WTC11 (cell line): ENCODE data around the gene MACROD2. TPM values are rescaled to one million over a fixed set of nuclear protein-coding genes. Genes with fewer than 3 reads are reported as not detected.

ENCODE experiments used
- ATAC-seq: fragments of 200-7000 bp; cut with Tn5 transposase; 2 replicates; pipeline ENCODE4 v1.10.0; 2021; ENCODE audit warnings: mild to moderate bottlenecking, moderate library complexity
- CTCF ChIA-PET: fragments of 300-600 bp; sonication (Branson Sonifier 250); formaldehyde crosslinking; loops from one replicate; lab custom pipeline; 2021; ENCODE audit warnings: antibody characterized with exemption; lab: Charles Lee
- POLR2A ChIA-PET: fragments of 350-600 bp; sonication (Branson Sonifier 250); formaldehyde crosslinking; loops from one replicate; lab custom pipeline; 2021; ENCODE audit warnings: antibody characterized with exemption; lab: Charles Lee
- DNase-seq: peaks from one replicate; pipeline ENCODE4 v3.0.0; 2021; ENCODE audit warnings: low spot score
- H3K27ac Mint-ChIP-seq: 2 replicates; pipeline ENCODE4 v1.8.0; 2021; ENCODE audit warnings: mixed read lengths
- H3K27me3 Mint-ChIP-seq: 2 replicates; pipeline ENCODE4 v1.8.0; 2021; ENCODE audit warnings: low read depth, mild to moderate bottlenecking, moderate library complexity, mixed read lengths
- H3K36me3 Mint-ChIP-seq: 2 replicates; pipeline ENCODE4 v1.8.0; 2021; ENCODE audit warnings: mixed read lengths
- H3K4me1 Mint-ChIP-seq: 2 replicates; pipeline ENCODE4 v1.8.0; 2022; ENCODE audit warnings: mixed read lengths
- H3K4me3 Mint-ChIP-seq: 2 replicates; pipeline ENCODE4 v1.8.0; 2021; ENCODE audit warnings: mild to moderate bottlenecking, moderate library complexity, mixed read lengths
- H3K9me3 Mint-ChIP-seq: 2 replicates; pipeline ENCODE4 v1.8.0; 2021; ENCODE audit warnings: mixed read lengths
- EMX1 ChIP-seq: fragments of 250-450 bp; sonication (Bioruptor Pico); IDR thresholded peaks from 2 replicates; pipeline ENCODE4 v1.8.0; 2021; ENCODE audit warnings: mild to moderate bottlenecking
- FOXK1 ChIP-seq: sonication (generic); formaldehyde crosslinking; IDR thresholded peaks from 2 replicates; pipeline ENCODE4 v1.8.0; 2022; ENCODE audit warnings: mild to moderate bottlenecking, moderate library complexity, missing genetic modification reagents
- FOXP1 ChIP-seq: sonication (generic); formaldehyde crosslinking; IDR thresholded peaks from 2 replicates; pipeline ENCODE4 v1.8.0; 2022; ENCODE audit warnings: missing genetic modification reagents, mild to moderate bottlenecking, moderate library complexity, borderline replicate concordance
- HMGA2 ChIP-seq: fragments of 250-450 bp; sonication (Bioruptor Pico); IDR thresholded peaks from 2 replicates; pipeline ENCODE4 v1.4.0; 2021; ENCODE audit warnings: mild to moderate bottlenecking, moderate library complexity
- JUN ChIP-seq: sonication (generic); formaldehyde crosslinking; IDR thresholded peaks from 2 replicates; pipeline ENCODE4 v1.8.0; 2023; ENCODE audit warnings: mild to moderate bottlenecking, missing genetic modification reagents
- NFATC4 ChIP-seq: fragments of 250-450 bp; sonication (Bioruptor Pico); IDR thresholded peaks from 2 replicates; pipeline ENCODE4 v1.9.0; 2021; ENCODE audit warnings: mild to moderate bottlenecking
- NR3C1 ChIP-seq: sonication (generic); formaldehyde crosslinking; conservative IDR thresholded peaks from 2 replicates; pipeline ENCODE4 v1.8.1; 2023; ENCODE audit warnings: low read depth, mild to moderate bottlenecking, missing genetic modification reagents
- RORB ChIP-seq: fragments of 250-450 bp; sonication (Bioruptor Pico); IDR thresholded peaks from 2 replicates; pipeline ENCODE4 v1.9.0; 2021; ENCODE audit warnings: mild to moderate bottlenecking
- SMAD4 ChIP-seq: sonication (generic); formaldehyde crosslinking; IDR thresholded peaks from 2 replicates; pipeline ENCODE4 v1.8.0; 2022; ENCODE audit warnings: mild to moderate bottlenecking, missing genetic modification reagents
- SP1 ChIP-seq: sonication (generic); formaldehyde crosslinking; conservative IDR thresholded peaks from 2 replicates; pipeline ENCODE4 v1.8.1; 2022; ENCODE audit warnings: missing genetic modification reagents
- TEAD4 ChIP-seq: sonication (generic); formaldehyde crosslinking; IDR thresholded peaks from 2 replicates; pipeline ENCODE4 v1.8.0; 2022; ENCODE audit warnings: mild to moderate bottlenecking, missing genetic modification reagents
- ZBTB21 ChIP-seq: sonication (generic); formaldehyde crosslinking; IDR thresholded peaks from 2 replicates; pipeline ENCODE4 v1.8.1; 2023; ENCODE audit warnings: mild to moderate bottlenecking, missing genetic modification reagents, borderline replicate concordance
- ZNF121 ChIP-seq: sonication (generic); formaldehyde crosslinking; IDR thresholded peaks from 2 replicates; pipeline ENCODE4 v1.8.0; 2023; ENCODE audit warnings: missing genetic modification reagents
- ZNF263 ChIP-seq: sonication (generic); formaldehyde crosslinking; IDR thresholded peaks from 2 replicates; pipeline ENCODE4 v1.8.1; 2022; ENCODE audit warnings: low read depth, mild to moderate bottlenecking, moderate library complexity, missing genetic modification reagents
- ZNF317 ChIP-seq: sonication (generic); formaldehyde crosslinking; IDR thresholded peaks from 2 replicates; pipeline ENCODE4 v1.8.1; 2023; ENCODE audit warnings: low read depth, mild to moderate bottlenecking, moderate library complexity, missing genetic modification reagents, borderline replicate concordance
- ZNF671 ChIP-seq: fragments of 250-450 bp; sonication (Bioruptor Pico); IDR thresholded peaks from 2 replicates; pipeline ENCODE4 v1.8.0; 2021; ENCODE audit warnings: mild to moderate bottlenecking
- total RNA-seq: library from RNA; stranded (reverse); gene quantifications from 3 replicates; pipeline ENCODE4 v1.2.3, GENCODE V29; 2021
- TF ChIP-seq, protein P1 (sequence below): sonication (generic); formaldehyde crosslinking; conservative IDR thresholded peaks from 2 replicates; pipeline ENCODE4 v1.8.1; 2023; ENCODE audit warnings: mild to moderate bottlenecking, low read depth, missing genetic modification reagents, moderate library complexity
- TF ChIP-seq, protein P2 (sequence below): sonication (generic); formaldehyde crosslinking; IDR thresholded peaks from 2 replicates; pipeline ENCODE4 v1.8.1; 2023; ENCODE audit warnings: mild to moderate bottlenecking, missing genetic modification reagents
- TF ChIP-seq, protein P3 (sequence below): fragments of 200-600 bp; IDR thresholded peaks from 2 replicates; pipeline ENCODE4 v1.8.0; 2022; ENCODE audit warnings: antibody characterized with exemption
- TF ChIP-seq, protein P4 (sequence below): sonication (generic); formaldehyde crosslinking; IDR thresholded peaks from 2 replicates; pipeline ENCODE4 v1.8.0; 2022; ENCODE audit warnings: mild to moderate bottlenecking, missing genetic modification reagents
- TF ChIP-seq, protein P5 (sequence below): fragments of 250-450 bp; sonication (Bioruptor Pico); IDR thresholded peaks from 2 replicates; pipeline ENCODE4 v2.1.2; 2022; ENCODE audit warnings: mild to moderate bottlenecking, moderate library complexity
- TF ChIP-seq, protein P6 (sequence below): sonication (generic); formaldehyde crosslinking; IDR thresholded peaks from 2 replicates; pipeline ENCODE4 v1.8.0; 2023; ENCODE audit warnings: mild to moderate bottlenecking, missing genetic modification reagents

MACROD2 gene
- total RNA-seq, 1 experiment from 2014 or later, result 4.1 TPM

DNA sequence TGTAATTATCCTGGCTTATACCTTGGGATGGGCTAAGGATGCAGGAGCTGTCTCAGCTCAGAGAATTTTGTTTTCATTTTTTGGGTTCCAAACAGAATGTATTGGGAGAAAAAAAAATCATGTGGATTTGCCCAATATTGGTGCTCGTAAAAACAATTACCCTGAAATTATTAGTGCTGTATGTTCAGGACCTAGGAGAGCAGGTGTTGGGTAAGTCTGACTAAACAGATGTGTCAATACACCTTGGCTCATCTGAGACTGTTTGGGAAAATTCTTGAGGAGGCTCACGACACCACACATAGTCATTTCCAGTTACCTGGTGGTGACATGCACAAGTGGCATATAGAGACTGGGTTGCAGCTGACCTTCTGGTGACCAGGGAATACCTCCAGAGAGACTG is 1144.2 kb downstream of the MACROD2 start:
- H3K36me3 Mint-ChIP-seq, result no peaks in the 10 kb centered on the region
- ATAC-seq (no peak), DNase-seq (no peak)
- no peak overlapping the region for H3K4me3 Mint-ChIP-seq
- H3K27me3 Mint-ChIP-seq, result no peaks in the 10 kb centered on the region
- CTCF ChIA-PET, result no interaction called here
- POLR2A ChIA-PET, result no interaction called here
- TF ChIP-seq SMAD4 (no peak), TEAD4 (CRISPR knock-in tag) (no peak), ZNF671 (CRISPR knock-in tag) (no peak), FOXK1 (CRISPR knock-in tag) (no peak), ZNF317 (CRISPR knock-in tag) (no peak), SP1 (CRISPR knock-in tag) (no peak), ZNF121 (no peak), NR3C1 (CRISPR knock-in tag) (no peak), ZBTB21 (CRISPR knock-in tag) (no peak)
- TF ChIP-seq, protein P1, sequence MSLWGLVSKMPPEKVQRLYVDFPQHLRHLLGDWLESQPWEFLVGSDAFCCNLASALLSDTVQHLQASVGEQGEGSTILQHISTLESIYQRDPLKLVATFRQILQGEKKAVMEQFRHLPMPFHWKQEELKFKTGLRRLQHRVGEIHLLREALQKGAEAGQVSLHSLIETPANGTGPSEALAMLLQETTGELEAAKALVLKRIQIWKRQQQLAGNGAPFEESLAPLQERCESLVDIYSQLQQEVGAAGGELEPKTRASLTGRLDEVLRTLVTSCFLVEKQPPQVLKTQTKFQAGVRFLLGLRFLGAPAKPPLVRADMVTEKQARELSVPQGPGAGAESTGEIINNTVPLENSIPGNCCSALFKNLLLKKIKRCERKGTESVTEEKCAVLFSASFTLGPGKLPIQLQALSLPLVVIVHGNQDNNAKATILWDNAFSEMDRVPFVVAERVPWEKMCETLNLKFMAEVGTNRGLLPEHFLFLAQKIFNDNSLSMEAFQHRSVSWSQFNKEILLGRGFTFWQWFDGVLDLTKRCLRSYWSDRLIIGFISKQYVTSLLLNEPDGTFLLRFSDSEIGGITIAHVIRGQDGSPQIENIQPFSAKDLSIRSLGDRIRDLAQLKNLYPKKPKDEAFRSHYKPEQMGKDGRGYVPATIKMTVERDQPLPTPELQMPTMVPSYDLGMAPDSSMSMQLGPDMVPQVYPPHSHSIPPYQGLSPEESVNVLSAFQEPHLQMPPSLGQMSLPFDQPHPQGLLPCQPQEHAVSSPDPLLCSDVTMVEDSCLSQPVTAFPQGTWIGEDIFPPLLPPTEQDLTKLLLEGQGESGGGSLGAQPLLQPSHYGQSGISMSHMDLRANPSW (CRISPR knock-in tag), result no peak
- TF ChIP-seq, protein P2, sequence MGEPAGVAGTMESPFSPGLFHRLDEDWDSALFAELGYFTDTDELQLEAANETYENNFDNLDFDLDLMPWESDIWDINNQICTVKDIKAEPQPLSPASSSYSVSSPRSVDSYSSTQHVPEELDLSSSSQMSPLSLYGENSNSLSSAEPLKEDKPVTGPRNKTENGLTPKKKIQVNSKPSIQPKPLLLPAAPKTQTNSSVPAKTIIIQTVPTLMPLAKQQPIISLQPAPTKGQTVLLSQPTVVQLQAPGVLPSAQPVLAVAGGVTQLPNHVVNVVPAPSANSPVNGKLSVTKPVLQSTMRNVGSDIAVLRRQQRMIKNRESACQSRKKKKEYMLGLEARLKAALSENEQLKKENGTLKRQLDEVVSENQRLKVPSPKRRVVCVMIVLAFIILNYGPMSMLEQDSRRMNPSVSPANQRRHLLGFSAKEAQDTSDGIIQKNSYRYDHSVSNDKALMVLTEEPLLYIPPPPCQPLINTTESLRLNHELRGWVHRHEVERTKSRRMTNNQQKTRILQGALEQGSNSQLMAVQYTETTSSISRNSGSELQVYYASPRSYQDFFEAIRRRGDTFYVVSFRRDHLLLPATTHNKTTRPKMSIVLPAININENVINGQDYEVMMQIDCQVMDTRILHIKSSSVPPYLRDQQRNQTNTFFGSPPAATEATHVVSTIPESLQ (CRISPR knock-in tag), result no peak
- TF ChIP-seq, protein P3, sequence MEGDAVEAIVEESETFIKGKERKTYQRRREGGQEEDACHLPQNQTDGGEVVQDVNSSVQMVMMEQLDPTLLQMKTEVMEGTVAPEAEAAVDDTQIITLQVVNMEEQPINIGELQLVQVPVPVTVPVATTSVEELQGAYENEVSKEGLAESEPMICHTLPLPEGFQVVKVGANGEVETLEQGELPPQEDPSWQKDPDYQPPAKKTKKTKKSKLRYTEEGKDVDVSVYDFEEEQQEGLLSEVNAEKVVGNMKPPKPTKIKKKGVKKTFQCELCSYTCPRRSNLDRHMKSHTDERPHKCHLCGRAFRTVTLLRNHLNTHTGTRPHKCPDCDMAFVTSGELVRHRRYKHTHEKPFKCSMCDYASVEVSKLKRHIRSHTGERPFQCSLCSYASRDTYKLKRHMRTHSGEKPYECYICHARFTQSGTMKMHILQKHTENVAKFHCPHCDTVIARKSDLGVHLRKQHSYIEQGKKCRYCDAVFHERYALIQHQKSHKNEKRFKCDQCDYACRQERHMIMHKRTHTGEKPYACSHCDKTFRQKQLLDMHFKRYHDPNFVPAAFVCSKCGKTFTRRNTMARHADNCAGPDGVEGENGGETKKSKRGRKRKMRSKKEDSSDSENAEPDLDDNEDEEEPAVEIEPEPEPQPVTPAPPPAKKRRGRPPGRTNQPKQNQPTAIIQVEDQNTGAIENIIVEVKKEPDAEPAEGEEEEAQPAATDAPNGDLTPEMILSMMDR, result no peak
- TF ChIP-seq, protein P4, sequence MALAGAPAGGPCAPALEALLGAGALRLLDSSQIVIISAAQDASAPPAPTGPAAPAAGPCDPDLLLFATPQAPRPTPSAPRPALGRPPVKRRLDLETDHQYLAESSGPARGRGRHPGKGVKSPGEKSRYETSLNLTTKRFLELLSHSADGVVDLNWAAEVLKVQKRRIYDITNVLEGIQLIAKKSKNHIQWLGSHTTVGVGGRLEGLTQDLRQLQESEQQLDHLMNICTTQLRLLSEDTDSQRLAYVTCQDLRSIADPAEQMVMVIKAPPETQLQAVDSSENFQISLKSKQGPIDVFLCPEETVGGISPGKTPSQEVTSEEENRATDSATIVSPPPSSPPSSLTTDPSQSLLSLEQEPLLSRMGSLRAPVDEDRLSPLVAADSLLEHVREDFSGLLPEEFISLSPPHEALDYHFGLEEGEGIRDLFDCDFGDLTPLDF (CRISPR knock-in tag), result no peak
- TF ChIP-seq, protein P5, sequence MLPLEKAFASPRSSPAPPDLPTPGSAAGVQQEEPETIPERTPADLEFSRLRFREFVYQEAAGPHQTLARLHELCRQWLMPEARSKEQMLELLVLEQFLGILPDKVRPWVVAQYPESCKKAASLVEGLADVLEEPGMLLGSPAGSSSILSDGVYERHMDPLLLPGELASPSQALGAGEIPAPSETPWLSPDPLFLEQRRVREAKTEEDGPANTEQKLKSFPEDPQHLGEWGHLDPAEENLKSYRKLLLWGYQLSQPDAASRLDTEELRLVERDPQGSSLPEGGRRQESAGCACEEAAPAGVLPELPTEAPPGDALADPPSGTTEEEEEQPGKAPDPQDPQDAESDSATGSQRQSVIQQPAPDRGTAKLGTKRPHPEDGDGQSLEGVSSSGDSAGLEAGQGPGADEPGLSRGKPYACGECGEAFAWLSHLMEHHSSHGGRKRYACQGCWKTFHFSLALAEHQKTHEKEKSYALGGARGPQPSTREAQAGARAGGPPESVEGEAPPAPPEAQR (CRISPR knock-in tag), result no peak
- H3K9me3 Mint-ChIP-seq, result peaks cover 5% of the 10 kb centered on the region; the same call in 1 of the 2 replicates
- H3K27ac Mint-ChIP-seq, result no peak overlapping the region
- H3K4me1 Mint-ChIP-seq, result no peaks in the 10 kb centered on the region

DNA sequence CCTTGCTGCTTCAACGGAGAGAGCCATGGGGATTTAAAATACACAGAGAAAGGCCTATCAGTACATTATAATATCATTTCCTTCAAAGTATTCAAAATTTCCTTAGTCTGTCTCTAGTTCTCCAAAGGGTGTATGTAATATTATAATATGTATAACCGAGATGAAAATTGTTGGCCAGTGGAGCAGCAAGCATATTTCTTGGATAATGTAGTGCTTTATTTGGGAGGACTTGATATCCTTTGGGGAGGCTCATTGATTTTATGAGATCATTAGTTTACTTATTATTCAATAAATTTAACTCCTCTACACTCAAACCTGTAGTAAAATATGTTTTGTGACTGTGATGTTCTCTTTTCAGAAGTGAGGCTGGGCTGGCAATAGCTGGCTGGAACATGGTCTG is 1145.0 kb downstream of the MACROD2 start:
- Mint-ChIP-seq H3K4me1 (no peaks in the 10 kb centered on the region), H3K36me3 (no peaks in the 10 kb centered on the region), H3K4me3 (no peak overlapping the region), H3K27me3 (no peaks in the 10 kb centered on the region), H3K9me3 (peaks cover 5% of the 10 kb centered on the region; the same call in 1 of the 2 replicates), H3K27ac (no peak overlapping the region)
- ChIA-PET CTCF (no interaction called here), POLR2A (no interaction called here)
- ATAC-seq, result no peak
- no peak for DNase-seq
- TF ChIP-seq JUN (CRISPR knock-in tag) (no peak), RORB (CRISPR knock-in tag) (no peak), EMX1 (CRISPR knock-in tag) (no peak), NFATC4 (CRISPR knock-in tag) (no peak), HMGA2 (CRISPR knock-in tag) (no peak), FOXP1 (CRISPR knock-in tag) (no peak), ZNF263 (no peak)
- TF ChIP-seq, protein P6, sequence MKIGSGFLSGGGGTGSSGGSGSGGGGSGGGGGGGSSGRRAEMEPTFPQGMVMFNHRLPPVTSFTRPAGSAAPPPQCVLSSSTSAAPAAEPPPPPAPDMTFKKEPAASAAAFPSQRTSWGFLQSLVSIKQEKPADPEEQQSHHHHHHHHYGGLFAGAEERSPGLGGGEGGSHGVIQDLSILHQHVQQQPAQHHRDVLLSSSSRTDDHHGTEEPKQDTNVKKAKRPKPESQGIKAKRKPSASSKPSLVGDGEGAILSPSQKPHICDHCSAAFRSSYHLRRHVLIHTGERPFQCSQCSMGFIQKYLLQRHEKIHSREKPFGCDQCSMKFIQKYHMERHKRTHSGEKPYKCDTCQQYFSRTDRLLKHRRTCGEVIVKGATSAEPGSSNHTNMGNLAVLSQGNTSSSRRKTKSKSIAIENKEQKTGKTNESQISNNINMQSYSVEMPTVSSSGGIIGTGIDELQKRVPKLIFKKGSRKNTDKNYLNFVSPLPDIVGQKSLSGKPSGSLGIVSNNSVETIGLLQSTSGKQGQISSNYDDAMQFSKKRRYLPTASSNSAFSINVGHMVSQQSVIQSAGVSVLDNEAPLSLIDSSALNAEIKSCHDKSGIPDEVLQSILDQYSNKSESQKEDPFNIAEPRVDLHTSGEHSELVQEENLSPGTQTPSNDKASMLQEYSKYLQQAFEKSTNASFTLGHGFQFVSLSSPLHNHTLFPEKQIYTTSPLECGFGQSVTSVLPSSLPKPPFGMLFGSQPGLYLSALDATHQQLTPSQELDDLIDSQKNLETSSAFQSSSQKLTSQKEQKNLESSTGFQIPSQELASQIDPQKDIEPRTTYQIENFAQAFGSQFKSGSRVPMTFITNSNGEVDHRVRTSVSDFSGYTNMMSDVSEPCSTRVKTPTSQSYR (CRISPR knock-in tag), result no peak
